NCI-H82 treated with DMSO at 0.1 percent for 48 hours (cell line): Measurements from ENCODE around the gene PTPRM.

Experiments
- DNase-seq: peaks from one replicate; lab custom pipeline; 2025; ENCODE audit not compliant: unreplicated experiment; lab: John Stamatoyannopoulos, UW

Gene PTPRM

GRCh38 chr18:8208716-8209115 is 641.6 kb downstream of the PTPRM start:
- DNase-seq: no peak

GRCh38 chr18:8212896-8213780 is 646.0 kb downstream of the PTPRM start:
- DNase-seq: no peak

- DNase-seq: no peak
Measured at GRCh38 chr18:8215741-8216140, 648.6 kb downstream of the PTPRM start.

GRCh38 chr18:8217051-8217564 is 650.0 kb downstream of the PTPRM start:
- DNase-seq: no peak

- no peak for DNase-seq
Measured at GRCh38 chr18:8218197-8218596, 651.1 kb downstream of the PTPRM start.

- DNase-seq: no peak
Measured at GRCh38 chr18:8221452-8221851, 654.3 kb downstream of the PTPRM start.

- DNase-seq: no peak
Measured at GRCh38 chr18:8224576-8224975, 657.5 kb downstream of the PTPRM start.

- DNase-seq: no peak
Measured at GRCh38 chr18:8229040-8229439, 661.9 kb downstream of the PTPRM start.

- DNase-seq: no peak
Measured at GRCh38 chr18:8229787-8230186, 662.7 kb downstream of the PTPRM start.

- no peak for DNase-seq
Measured at GRCh38 chr18:8231316-8231715, 664.2 kb downstream of the PTPRM start.

GRCh38 chr18:8232791-8233190 is 665.7 kb downstream of the PTPRM start:
- no peak for DNase-seq

GRCh38 chr18:8235894-8236293 is 668.8 kb downstream of the PTPRM start:
- no peak for DNase-seq

GRCh38 chr18:8238507-8238906 is 671.4 kb downstream of the PTPRM start:
- DNase-seq: no peak

GRCh38 chr18:8241731-8242130 is 674.6 kb downstream of the PTPRM start:
- no peak for DNase-seq

GRCh38 chr18:8242151-8242696 is 675.1 kb downstream of the PTPRM start:
- DNase-seq: no peak

- no peak for DNase-seq
Measured at GRCh38 chr18:8247700-8248099, 680.6 kb downstream of the PTPRM start.

- DNase-seq: no peak
Measured at GRCh38 chr18:8248576-8248975, 681.5 kb downstream of the PTPRM start.

- DNase-seq: no peak
Measured at GRCh38 chr18:8249811-8250210, 682.7 kb downstream of the PTPRM start.

- DNase-seq: no peak
Measured at GRCh38 chr18:8252371-8252770, 685.3 kb downstream of the PTPRM start.

GRCh38 chr18:8253944-8254343 is 686.8 kb downstream of the PTPRM start:
- DNase-seq: no peak

- DNase-seq: no peak
Measured at GRCh38 chr18:8254654-8255053, 687.5 kb downstream of the PTPRM start.

- no peak for DNase-seq
Measured at GRCh38 chr18:8257851-8258434, 690.8 kb downstream of the PTPRM start.
